Measurements from ENCODE around the gene MRPL34.

The MRPL34 gene

DNA sequence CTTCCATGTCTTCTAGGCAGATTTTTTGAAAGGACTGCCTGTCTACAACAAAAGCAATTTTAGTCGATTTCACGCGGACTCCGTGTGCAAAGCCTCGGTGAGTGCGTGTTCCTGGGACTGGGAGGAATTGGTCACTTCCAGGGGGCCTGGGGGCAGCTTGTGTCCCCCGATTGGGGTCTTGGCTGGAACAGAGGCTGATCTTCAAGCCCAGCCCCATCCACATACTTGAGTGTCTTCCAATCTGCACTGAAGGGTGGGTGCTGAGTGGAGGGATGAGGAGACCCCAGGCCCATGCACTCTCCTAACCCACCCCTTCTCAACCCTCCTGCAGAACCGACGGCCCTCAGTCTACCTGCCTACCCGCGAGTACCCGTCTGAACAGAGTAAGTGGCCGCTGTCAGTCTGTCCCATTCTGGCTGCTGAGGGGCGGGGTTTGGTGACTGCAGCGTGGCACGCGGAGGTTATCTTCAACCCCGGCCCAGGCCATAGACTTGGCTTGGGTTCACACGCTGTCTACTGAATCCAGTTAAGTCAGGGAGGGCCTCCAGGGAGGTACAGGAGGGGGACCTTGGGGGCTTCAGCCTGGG, 8.4 kb downstream of the MRPL34 start:
- TF ChIP-seq POLR2AphosphoS5 (IDR thresholded peaks at IDR 0.05; ENCODE audit: low read depth): no peak
- TF ChIP-seq GABPA (IDR thresholded peaks at IDR 0.05; ENCODE audit: low read depth): no peak
- TF ChIP-seq, protein P1, sequence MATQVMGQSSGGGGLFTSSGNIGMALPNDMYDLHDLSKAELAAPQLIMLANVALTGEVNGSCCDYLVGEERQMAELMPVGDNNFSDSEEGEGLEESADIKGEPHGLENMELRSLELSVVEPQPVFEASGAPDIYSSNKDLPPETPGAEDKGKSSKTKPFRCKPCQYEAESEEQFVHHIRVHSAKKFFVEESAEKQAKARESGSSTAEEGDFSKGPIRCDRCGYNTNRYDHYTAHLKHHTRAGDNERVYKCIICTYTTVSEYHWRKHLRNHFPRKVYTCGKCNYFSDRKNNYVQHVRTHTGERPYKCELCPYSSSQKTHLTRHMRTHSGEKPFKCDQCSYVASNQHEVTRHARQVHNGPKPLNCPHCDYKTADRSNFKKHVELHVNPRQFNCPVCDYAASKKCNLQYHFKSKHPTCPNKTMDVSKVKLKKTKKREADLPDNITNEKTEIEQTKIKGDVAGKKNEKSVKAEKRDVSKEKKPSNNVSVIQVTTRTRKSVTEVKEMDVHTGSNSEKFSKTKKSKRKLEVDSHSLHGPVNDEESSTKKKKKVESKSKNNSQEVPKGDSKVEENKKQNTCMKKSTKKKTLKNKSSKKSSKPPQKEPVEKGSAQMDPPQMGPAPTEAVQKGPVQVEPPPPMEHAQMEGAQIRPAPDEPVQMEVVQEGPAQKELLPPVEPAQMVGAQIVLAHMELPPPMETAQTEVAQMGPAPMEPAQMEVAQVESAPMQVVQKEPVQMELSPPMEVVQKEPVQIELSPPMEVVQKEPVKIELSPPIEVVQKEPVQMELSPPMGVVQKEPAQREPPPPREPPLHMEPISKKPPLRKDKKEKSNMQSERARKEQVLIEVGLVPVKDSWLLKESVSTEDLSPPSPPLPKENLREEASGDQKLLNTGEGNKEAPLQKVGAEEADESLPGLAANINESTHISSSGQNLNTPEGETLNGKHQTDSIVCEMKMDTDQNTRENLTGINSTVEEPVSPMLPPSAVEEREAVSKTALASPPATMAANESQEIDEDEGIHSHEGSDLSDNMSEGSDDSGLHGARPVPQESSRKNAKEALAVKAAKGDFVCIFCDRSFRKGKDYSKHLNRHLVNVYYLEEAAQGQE (IDR thresholded peaks at IDR 0.05; ENCODE audit: insufficient replicate concordance, low read depth): no peak
- no peak for TF ChIP-seq SPI1 (IDR thresholded peaks at IDR 0.05; ENCODE audit: borderline replicate concordance, low read depth)
- TF ChIP-seq, protein P2, sequence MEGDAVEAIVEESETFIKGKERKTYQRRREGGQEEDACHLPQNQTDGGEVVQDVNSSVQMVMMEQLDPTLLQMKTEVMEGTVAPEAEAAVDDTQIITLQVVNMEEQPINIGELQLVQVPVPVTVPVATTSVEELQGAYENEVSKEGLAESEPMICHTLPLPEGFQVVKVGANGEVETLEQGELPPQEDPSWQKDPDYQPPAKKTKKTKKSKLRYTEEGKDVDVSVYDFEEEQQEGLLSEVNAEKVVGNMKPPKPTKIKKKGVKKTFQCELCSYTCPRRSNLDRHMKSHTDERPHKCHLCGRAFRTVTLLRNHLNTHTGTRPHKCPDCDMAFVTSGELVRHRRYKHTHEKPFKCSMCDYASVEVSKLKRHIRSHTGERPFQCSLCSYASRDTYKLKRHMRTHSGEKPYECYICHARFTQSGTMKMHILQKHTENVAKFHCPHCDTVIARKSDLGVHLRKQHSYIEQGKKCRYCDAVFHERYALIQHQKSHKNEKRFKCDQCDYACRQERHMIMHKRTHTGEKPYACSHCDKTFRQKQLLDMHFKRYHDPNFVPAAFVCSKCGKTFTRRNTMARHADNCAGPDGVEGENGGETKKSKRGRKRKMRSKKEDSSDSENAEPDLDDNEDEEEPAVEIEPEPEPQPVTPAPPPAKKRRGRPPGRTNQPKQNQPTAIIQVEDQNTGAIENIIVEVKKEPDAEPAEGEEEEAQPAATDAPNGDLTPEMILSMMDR (IDR thresholded peaks at IDR 0.05; ENCODE audit: insufficient read depth, low read length): no peak

DNA sequence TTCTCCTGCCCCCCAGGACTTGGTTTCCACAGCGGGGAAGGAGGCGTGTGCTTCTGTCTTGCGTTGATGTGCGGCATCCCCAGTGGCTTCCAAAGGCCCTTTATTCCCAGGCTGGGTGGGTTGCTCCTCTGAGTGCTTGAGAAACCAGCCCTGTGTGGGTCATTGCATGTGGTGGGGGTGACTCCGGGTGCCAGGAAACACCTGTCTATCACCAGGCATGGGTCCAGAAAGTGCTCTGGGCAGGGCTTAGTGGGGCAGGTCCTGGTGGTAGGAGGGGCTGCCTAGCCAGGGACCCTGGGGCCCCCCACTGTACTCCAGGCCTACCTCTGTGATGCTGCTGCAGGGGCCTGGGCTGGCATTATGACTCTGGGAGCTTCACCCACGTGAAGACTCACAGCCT, 13.3 kb downstream of the MRPL34 start:
- TF ChIP-seq, protein P2 (IDR thresholded peaks at IDR 0.05; ENCODE audit: insufficient read depth, low read length): no peak
- TF ChIP-seq POLR2AphosphoS5 (IDR thresholded peaks at IDR 0.05; ENCODE audit: low read depth) (no peak), GABPA (IDR thresholded peaks at IDR 0.05; ENCODE audit: low read depth) (no peak), SPI1 (IDR thresholded peaks at IDR 0.05; ENCODE audit: borderline replicate concordance, low read depth) (no peak)
- TF ChIP-seq, protein P1 (IDR thresholded peaks at IDR 0.05; ENCODE audit: insufficient replicate concordance, low read depth): no peak
- Histone ChIP-seq H3K27me3 (ENCODE audit: insufficient read depth, poor library complexity, severe bottlenecking) (no peaks in the 10 kb centered on the region), H3K4me3 (replicated peaks; ENCODE audit: insufficient read depth, low read length) (no peak overlapping the region), H3K27ac (replicated peaks) (no peak overlapping the region)
- no peak for DNase-seq (ENCODE audit: low read depth in 1 of 2, low spot score in 1 of 2)

More for the DNA sequence above, 8.4 kb downstream of the MRPL34 start:
- Histone ChIP-seq H3K27me3 (ENCODE audit: insufficient read depth, poor library complexity, severe bottlenecking) (no peaks in the 10 kb centered on the region), H3K4me3 (replicated peaks; ENCODE audit: insufficient read depth, low read length) (no peak overlapping the region), H3K27ac (replicated peaks) (no peak overlapping the region)
- DNase-seq (ENCODE audit: low read depth in 1 of 2, low spot score in 1 of 2): no peak

DNA sequence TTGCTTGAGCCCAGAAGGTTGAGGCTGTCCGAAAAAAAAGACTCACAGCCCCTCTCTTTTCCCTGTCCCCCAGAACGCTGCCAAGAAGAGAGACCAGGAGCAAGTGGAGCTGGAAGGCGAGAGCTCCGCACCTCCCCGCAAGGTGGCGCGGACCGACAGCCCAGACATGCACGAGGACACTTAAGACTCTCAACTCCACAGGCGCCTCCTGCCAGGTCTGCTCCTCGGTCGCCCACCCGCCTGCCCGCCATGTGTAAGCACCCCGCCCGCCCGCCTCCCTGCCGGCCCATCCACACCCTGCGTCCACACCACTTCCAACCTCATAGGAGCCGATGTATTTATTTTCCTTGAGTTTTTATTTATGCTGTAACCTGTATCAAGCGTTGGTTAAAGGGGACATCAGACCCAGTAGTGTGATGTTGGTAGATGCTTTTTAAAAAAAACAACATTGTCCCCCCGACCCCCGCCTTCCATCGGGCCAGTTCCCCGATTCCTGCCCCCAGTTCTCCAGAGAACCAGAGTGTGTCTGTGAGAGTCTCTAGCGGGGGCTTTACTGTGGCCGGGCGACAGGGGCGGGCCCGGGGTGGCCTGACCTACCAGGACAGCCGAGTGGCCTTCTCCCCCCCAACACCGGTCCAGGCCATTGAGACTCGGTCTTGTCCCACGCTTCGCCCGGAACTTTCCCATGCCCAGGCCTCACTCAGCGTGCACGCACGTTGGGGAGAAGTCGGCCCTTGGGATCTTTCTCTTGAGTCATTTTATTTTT, 14.0 kb downstream of the MRPL34 start:
- Histone ChIP-seq H3K27me3 (ENCODE audit: insufficient read depth, poor library complexity, severe bottlenecking) (no peaks in the 10 kb centered on the region), H3K4me3 (replicated peaks; ENCODE audit: insufficient read depth, low read length) (no peak overlapping the region), H3K27ac (replicated peaks) (no peak overlapping the region)
- TF ChIP-seq, protein P1 (IDR thresholded peaks at IDR 0.05; ENCODE audit: insufficient replicate concordance, low read depth): no peak
- TF ChIP-seq GABPA (IDR thresholded peaks at IDR 0.05; ENCODE audit: low read depth) (no peak), POLR2AphosphoS5 (IDR thresholded peaks at IDR 0.05; ENCODE audit: low read depth) (no peak), SPI1 (IDR thresholded peaks at IDR 0.05; ENCODE audit: borderline replicate concordance, low read depth) (no peak)
- TF ChIP-seq, protein P2 (IDR thresholded peaks at IDR 0.05; ENCODE audit: insufficient read depth, low read length): no peak
- no peak for DNase-seq (ENCODE audit: low read depth in 1 of 2, low spot score in 1 of 2)
